HG02588 (cell line): ENCODE measurements around the gene BCCIP.

Experiments
- ATAC-seq: cut with Tn5 transposase; IDR thresholded peaks from one replicate; pipeline ENCODE4 v1.9.1; 2021; ENCODE audit warnings: mild to moderate bottlenecking, moderate library complexity; ENCODE audit not compliant: unreplicated experiment

The BCCIP gene

GRCh38 chr10:125843603-125844329 lies 20.4 kb downstream of the BCCIP start:
- ATAC-seq, result no peak

DNA sequence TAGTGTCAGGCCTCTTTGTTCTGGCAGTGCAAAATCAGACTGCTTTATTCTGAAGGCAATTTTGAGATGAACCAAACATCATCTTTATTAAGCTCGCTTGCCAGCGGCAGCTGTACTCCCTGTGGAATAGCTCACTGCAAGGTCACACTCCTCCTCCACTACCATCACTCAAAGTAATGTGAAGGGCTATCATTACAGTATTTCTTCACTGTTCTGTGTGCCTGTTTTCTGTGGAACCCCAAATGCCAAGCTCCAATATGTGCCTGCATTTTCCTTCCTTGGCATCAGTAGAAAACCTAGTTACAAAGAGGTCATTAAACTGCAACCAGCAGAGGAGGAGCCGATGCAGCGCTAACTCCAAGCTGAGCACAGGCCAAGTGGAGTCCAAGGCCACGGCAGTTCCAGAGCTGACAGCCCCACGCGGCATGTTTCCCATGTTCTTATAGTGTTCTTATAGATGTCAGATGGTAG lies 21.4 kb downstream of the BCCIP start:
- no peak for ATAC-seq

GRCh38 chr10:125845617-125846016 lies 22.3 kb downstream of the BCCIP start:
- ATAC-seq, result no peak

- peak; percentile 51 for ATAC-seq
These were observed 23.5 kb downstream of the BCCIP start for GRCh38 chr10:125846894-125847293.

GRCh38 chr10:125848371-125848770 lies 25.0 kb downstream of the BCCIP start:
- no peak for ATAC-seq

DNA sequence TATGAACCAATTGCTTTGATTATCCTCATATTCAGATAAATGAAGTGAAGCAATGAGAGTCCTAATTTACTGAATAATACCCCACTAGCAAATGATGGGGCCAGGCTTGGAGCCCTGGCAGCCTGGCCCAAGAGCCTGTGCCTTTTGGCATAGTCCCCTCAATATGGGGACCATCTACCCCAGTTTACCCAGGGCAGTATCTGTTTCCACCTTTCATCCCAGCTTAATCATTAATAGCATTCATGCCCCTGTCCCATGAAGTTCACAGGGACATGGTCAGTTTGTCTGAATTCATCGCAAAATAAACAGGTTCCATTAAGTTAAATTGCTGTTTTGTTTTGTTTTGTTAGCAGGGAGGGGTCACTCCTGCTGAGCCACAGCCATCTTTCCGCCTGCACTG lies 25.5 kb downstream of the BCCIP start:
- no peak for ATAC-seq

DNA sequence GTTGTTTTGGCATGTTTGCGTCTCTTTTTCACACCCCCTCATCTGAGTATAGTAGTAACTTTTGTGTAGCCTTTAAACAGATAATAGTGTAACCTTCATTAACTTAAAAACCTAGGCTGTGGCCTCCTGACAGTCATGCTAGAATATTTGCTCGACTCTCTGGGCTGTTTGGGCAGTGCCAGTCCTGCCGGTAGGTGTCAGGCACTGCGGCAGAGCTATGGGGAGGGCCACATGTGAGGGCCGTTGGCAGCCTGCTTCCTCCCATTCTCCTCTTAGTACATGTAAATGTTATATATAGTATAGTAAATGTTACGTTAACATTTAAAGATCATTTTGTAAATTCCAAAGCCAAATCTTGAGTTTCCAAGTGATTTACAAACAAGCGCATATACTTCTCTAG lies 26.1 kb downstream of the BCCIP start:
- no peak for ATAC-seq

DNA sequence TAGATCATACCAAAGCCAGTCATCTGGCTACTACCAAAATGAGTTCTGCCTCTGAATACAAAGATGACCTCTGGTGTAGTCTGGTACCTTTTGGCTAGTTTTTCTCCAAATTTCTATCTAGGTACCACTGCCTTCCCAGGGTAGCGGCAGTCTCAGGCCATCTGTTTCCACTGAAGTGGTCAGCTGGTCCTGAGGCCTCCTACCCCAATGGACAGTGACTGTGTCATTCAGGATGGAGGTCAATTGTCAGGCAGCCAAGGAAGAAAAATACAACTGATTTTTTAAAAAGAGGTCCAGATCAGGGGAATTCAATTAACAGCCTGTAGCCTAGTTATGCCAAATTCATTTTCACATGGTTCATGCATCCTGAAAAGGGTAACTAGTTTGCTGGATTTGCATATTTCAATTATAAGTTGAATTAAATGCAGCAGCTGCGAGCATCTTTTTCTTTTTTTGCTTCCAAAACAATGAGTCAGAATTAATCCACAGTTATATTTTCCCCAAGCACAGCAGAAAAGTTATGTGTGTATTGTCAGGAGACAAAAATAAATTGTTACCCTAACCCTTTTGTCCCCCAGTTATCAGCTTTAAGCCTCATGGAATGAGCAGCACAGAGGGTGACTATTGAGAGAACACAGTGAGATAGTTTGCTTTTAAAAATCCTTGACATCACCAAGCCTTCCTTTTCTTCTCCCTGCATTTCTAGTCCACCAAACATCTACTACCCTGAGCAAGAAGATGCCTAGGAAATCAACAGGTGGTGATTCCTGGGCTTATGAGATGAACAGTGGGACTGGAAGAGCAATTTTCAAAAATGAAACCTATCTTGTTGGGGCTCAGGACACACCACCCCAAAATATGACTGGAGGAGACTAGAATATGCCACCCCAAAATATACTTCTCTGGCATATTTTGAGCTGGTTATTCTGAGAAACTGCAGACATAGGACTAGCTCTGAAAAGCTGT lies 27.7 kb downstream of the BCCIP start:
- ATAC-seq, result no peak

GRCh38 chr10:125852487-125852886 lies 29.1 kb downstream of the BCCIP start:
- ATAC-seq, result no peak

DNA sequence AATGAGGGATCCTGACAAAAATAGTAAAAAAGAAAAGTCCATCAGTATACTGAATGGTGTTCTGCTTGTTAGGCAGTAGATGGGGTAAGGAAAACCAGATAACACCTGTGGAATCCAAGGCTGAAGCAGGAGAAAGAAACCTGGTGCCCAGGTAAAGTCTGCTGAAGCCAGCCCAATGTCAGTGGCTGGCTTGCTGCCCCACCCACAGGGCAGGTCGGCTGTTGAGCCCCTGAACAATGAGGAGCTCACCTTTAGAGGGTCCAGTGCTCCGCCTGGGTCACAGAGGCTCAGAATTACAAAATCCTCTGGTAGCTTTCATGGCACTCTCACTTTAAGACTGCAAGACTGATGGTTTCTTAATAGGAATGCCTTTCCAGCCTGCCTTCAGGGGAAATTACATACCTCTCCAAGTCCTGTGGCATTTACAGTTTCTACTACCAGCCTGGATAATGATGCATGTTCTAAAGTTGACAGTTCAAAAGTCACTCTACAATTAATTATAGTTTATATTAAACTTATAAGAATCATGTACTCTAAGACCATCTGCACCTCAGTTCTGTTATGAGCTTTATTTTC lies 33.9 kb downstream of the BCCIP start:
- no peak for ATAC-seq

GRCh38 chr10:125859128-125859817 lies 35.9 kb downstream of the BCCIP start:
- ATAC-seq, result no peak

- ATAC-seq, result no peak
These were observed 41.8 kb downstream of the BCCIP start for GRCh38 chr10:125865120-125865519.

DNA sequence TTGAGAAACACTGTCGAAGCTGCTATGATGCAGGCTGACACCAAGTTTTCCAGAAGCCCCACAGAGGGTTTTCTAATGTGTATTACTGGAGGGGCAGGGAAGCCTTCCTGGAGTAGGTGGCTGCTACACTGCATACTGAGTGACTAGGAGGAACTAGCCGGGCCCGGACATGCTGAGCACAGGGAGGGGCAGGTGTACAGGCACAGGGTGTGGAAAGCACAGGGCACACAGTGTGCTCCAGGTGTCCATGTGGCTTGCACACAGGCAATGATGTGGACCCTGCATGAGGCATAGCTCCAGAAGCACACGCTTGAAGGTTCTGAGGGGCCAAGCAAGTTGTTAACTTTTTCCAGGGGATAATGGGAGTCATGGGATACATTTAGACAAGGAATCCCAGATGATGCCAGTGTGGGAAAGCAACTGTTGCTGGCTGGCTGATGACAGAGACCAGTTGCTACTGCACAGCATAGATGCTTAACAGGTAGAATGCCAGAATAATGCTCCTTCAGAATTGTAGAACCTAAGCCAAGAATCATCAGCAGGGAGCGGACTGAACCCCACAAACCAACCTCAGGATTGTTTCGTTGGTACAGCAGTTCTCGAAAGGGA lies 43.2 kb downstream of the BCCIP start:
- ATAC-seq, result no peak

DNA sequence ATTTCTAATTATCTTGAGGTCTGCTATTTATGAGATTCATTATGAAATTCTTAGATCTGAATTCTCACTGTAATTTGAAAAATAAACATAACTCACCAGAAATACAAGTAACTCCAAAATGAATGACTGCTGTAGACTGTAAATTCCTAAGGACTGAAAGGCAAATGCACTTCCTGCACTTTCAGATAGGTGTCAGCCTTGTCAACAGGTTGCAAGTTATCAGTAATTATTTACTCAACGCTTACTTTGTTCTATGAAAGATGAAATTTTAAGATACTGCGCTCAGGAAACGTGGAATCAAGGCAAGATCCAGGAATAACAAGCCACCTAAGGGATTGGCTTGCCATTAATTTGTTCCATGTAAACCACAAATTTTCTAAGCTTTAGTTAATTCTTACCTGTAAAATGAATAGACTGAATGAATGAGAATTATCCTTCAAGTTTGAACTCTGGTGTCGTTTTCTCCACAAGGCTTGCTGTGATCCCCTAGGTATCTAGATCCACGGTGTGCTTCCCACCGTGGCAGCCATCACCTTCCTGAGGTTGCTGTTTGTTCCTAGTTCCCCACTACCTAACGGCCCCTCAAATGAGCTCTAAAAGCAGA lies 45.1 kb downstream of the BCCIP start:
- peak; percentile 67 for ATAC-seq

GRCh38 chr10:125871338-125871737 lies 48.0 kb downstream of the BCCIP start:
- no peak for ATAC-seq

GRCh38 chr10:125878957-125879835 lies 55.9 kb downstream of the BCCIP start:
- no peak for ATAC-seq

DNA sequence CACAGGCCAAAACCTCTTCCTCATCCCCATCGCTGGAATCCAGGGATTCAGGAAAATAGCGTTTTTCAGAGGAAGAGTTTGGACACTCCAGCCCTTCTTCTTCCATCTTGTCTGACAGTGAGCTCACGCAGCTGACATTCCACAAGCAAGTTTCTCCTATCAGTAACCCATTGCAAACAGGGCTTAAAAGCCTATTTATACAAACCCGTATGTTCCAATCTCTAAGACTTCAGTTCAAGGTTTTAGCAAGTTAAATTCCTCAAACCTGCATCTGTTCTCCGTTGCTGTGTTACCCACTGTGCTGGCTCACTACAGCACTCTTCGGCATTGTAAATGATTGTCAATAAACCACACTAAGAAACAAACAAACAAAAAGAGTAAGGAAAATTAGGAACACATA lies 57.4 kb downstream of the BCCIP start:
- no peak for ATAC-seq

DNA sequence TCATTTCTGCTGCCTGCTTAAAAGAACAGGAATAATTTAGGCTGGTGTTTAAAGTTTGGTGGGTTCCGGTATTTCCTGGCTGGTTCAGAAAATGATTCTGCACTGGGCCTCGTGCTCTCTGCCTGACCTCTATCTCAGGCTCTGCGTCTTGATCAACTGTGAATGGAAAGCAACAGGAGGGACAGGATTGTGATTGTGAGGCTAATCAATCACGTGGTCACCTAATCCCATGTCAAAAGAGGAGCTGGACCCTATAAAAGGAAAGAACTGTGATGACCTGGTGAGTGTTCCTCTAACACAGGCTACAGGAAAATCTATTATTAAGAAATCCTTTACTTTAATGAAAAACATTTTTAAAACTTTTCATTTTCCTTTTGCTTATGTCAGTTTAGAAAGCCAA lies 57.8 kb downstream of the BCCIP start, which contains the start of gene DHX32:
Gene DHX32, minus strand, starts transcription at position 101 of the 400 bp plus-strand sequence. CDS start 468 bp downstream, outside the sequence.
- ATAC-seq, result no peak

DNA sequence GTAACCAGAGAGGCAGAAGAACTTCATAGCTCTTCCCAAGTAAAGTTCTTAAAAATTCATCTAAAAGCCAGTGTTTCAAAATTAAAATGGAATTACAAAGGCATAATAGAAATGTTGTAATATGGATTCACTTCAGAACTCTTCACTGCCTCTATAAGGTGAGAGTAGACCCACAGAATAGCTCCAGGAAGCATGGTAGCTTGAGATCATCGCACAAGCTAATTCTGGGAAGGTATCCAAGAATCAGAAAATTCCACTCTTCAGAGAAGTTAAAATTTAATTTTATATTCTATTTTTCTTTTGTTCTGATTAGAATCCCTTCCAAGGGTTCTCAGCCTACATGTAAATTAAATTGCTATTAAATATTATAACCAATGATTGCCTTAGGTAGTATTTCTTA lies 59.2 kb downstream of the BCCIP start:
- no peak for ATAC-seq
